ENCODE data around the gene KIAA1549. TPM values are rescaled to one million over a fixed set of nuclear protein-coding genes. Genes with fewer than 3 reads are reported as not detected.

Gene KIAA1549
- total and polyA plus RNA-seq, 2 donors: 1.6 to 4.6 TPM

- Histone ChIP-seq H3K4me3 (ENCODE audit: low read depth, low read length) (no peak overlapping the region), H3K4me1 (ENCODE audit: insufficient read depth) (no peaks in the 10 kb centered on the region), H3K36me3 (ENCODE audit: insufficient read depth) (no peaks in the 10 kb centered on the region), H3K27ac (ENCODE audit: low read depth) (no peak overlapping the region)
- no peak for DNase-seq (ENCODE audit: extremely low spot score)
- WGBS: 68% methylated on average over 17 of the region's 17 CpGs
Measured at GRCh38 chr7:138924501-138925225, 56.5 kb downstream of the KIAA1549 start.

- no peak for DNase-seq (ENCODE audit: extremely low spot score)
- WGBS: 97% methylated on average over 11 of the region's 11 CpGs
- Histone ChIP-seq H3K27ac (ENCODE audit: low read depth) (no peak overlapping the region), H3K36me3 (ENCODE audit: insufficient read depth) (no peaks in the 10 kb centered on the region), H3K4me1 (ENCODE audit: insufficient read depth) (no peaks in the 10 kb centered on the region), H3K4me3 (ENCODE audit: low read depth, low read length) (no peak overlapping the region)
Measured at GRCh38 chr7:138921277-138921676, 59.9 kb downstream of the KIAA1549 start.

- WGBS: 78% methylated on average over 5 of the region's 5 CpGs
- no peak overlapping the region for H3K4me3 ChIP-seq (ENCODE audit: low read depth, low read length)
- H3K4me1 ChIP-seq (ENCODE audit: insufficient read depth): no peaks in the 10 kb centered on the region
- no peaks in the 10 kb centered on the region for H3K36me3 ChIP-seq (ENCODE audit: insufficient read depth)
- no peak overlapping the region for H3K27ac ChIP-seq (ENCODE audit: low read depth)
- DNase-seq (ENCODE audit: extremely low spot score): no peak
Measured at GRCh38 chr7:138919911-138920310, 61.3 kb downstream of the KIAA1549 start.

- H3K4me1 ChIP-seq (ENCODE audit: insufficient read depth): no peaks in the 10 kb centered on the region
- no peak overlapping the region for H3K4me3 ChIP-seq (ENCODE audit: low read depth, low read length)
- 72% methylated on average over 9 of the region's 9 CpGs for WGBS
- no peak for DNase-seq (ENCODE audit: extremely low spot score)
- no peaks in the 10 kb centered on the region for H3K36me3 ChIP-seq (ENCODE audit: insufficient read depth)
- no peak overlapping the region for H3K27ac ChIP-seq (ENCODE audit: low read depth)
Measured at GRCh38 chr7:138919216-138919615, 62.0 kb downstream of the KIAA1549 start.

- Histone ChIP-seq H3K27ac (ENCODE audit: low read depth) (no peak overlapping the region), H3K4me3 (ENCODE audit: low read depth, low read length) (no peak overlapping the region), H3K4me1 (ENCODE audit: insufficient read depth) (no peaks in the 10 kb centered on the region), H3K36me3 (ENCODE audit: insufficient read depth) (no peaks in the 10 kb centered on the region)
- 95% methylated on average over 10 of the region's 10 CpGs for WGBS
- DNase-seq (ENCODE audit: extremely low spot score): no peak
Measured at GRCh38 chr7:138918756-138919155, 62.4 kb downstream of the KIAA1549 start.

- no peaks in the 10 kb centered on the region for H3K36me3 ChIP-seq (ENCODE audit: insufficient read depth)
- no peak overlapping the region for H3K27ac ChIP-seq (ENCODE audit: low read depth)
- H3K4me3 ChIP-seq (ENCODE audit: low read depth, low read length): no peak overlapping the region
Measured at GRCh38 chr7:138918176-138918575, 63.0 kb downstream of the KIAA1549 start.

GRCh38 chr7:138917771-138918170, 63.4 kb downstream of the KIAA1549 start:
- DNase-seq (ENCODE audit: extremely low spot score): no peak
- no peak overlapping the region for H3K27ac ChIP-seq (ENCODE audit: low read depth)
- WGBS: 96% methylated on average over 16 of the region's 16 CpGs
- H3K36me3 ChIP-seq (ENCODE audit: insufficient read depth): no peaks in the 10 kb centered on the region
- H3K4me3 ChIP-seq (ENCODE audit: low read depth, low read length): no peak overlapping the region
- H3K4me1 ChIP-seq (ENCODE audit: insufficient read depth): no peaks in the 10 kb centered on the region

More at GRCh38 chr7:138918176-138918575, 63.0 kb downstream of the KIAA1549 start:
- WGBS: 93% methylated on average over 13 of the region's 13 CpGs
- no peak for DNase-seq (ENCODE audit: extremely low spot score)
- no peaks in the 10 kb centered on the region for H3K4me1 ChIP-seq (ENCODE audit: insufficient read depth)

- H3K27ac ChIP-seq (ENCODE audit: low read depth): no peak overlapping the region
- H3K4me1 ChIP-seq (ENCODE audit: insufficient read depth): no peaks in the 10 kb centered on the region
- H3K4me3 ChIP-seq (ENCODE audit: low read depth, low read length): no peak overlapping the region
- H3K36me3 ChIP-seq (ENCODE audit: insufficient read depth): no peaks in the 10 kb centered on the region
- DNase-seq (ENCODE audit: extremely low spot score): no peak
- 92% methylated on average over 17 of the region's 17 CpGs for WGBS
Measured at GRCh38 chr7:138916731-138917130, 64.5 kb downstream of the KIAA1549 start.

- Histone ChIP-seq H3K36me3 (ENCODE audit: insufficient read depth) (no peaks in the 10 kb centered on the region), H3K4me3 (ENCODE audit: low read depth, low read length) (no peak overlapping the region), H3K4me1 (ENCODE audit: insufficient read depth) (no peaks in the 10 kb centered on the region), H3K27ac (ENCODE audit: low read depth) (no peak overlapping the region)
- 90% methylated on average over 6 of the region's 6 CpGs for WGBS
- no peak for DNase-seq (ENCODE audit: extremely low spot score)
Measured at GRCh38 chr7:138916275-138916674, 64.9 kb downstream of the KIAA1549 start.

- H3K36me3 ChIP-seq (ENCODE audit: insufficient read depth): no peaks in the 10 kb centered on the region
- H3K27ac ChIP-seq (ENCODE audit: low read depth): no peak overlapping the region
- 87% methylated on average over 2 of the region's 2 CpGs for WGBS
- H3K4me3 ChIP-seq (ENCODE audit: low read depth, low read length): no peak overlapping the region
- H3K4me1 ChIP-seq (ENCODE audit: insufficient read depth): no peaks in the 10 kb centered on the region
- no peak for DNase-seq (ENCODE audit: extremely low spot score)
Measured at GRCh38 chr7:138913783-138914182, 67.4 kb downstream of the KIAA1549 start.

- Histone ChIP-seq H3K4me1 (ENCODE audit: insufficient read depth) (no peaks in the 10 kb centered on the region), H3K27ac (ENCODE audit: low read depth) (no peak overlapping the region), H3K4me3 (ENCODE audit: low read depth, low read length) (no peak overlapping the region), H3K36me3 (ENCODE audit: insufficient read depth) (no peaks in the 10 kb centered on the region)
- DNase-seq (ENCODE audit: extremely low spot score): no peak
- 57% methylated on average over 6 of the region's 6 CpGs for WGBS
Measured at GRCh38 chr7:138911007-138911406, 70.2 kb downstream of the KIAA1549 start.

- H3K36me3 ChIP-seq (ENCODE audit: insufficient read depth): no peaks in the 10 kb centered on the region
- 58% methylated on average over 8 of the region's 8 CpGs for WGBS
- no peaks in the 10 kb centered on the region for H3K4me1 ChIP-seq (ENCODE audit: insufficient read depth)
- no peak overlapping the region for H3K4me3 ChIP-seq (ENCODE audit: low read depth, low read length)
- H3K27ac ChIP-seq (ENCODE audit: low read depth): no peak overlapping the region
- DNase-seq (ENCODE audit: extremely low spot score): no peak
Measured at GRCh38 chr7:138907850-138908249, 73.3 kb downstream of the KIAA1549 start.

- H3K4me1 ChIP-seq (ENCODE audit: insufficient read depth): no peaks in the 10 kb centered on the region
- 66% methylated on average over 5 of the region's 5 CpGs for whole genome bisulfite sequencing
- no peak overlapping the region for H3K27ac ChIP-seq (ENCODE audit: low read depth)
- no peak for DNase-seq (ENCODE audit: extremely low spot score)
- H3K36me3 ChIP-seq (ENCODE audit: insufficient read depth): no peaks in the 10 kb centered on the region
- H3K4me3 ChIP-seq (ENCODE audit: low read depth, low read length): no peak overlapping the region
Measured at GRCh38 chr7:138907201-138907847, 73.9 kb downstream of the KIAA1549 start.

GRCh38 chr7:138903859-138904435, 77.2 kb downstream of the KIAA1549 start:
- H3K4me1 ChIP-seq (ENCODE audit: insufficient read depth): no peaks in the 10 kb centered on the region
- H3K36me3 ChIP-seq (ENCODE audit: insufficient read depth): no peaks in the 10 kb centered on the region
- WGBS: 80% methylated on average over 14 of the region's 14 CpGs
- DNase-seq (ENCODE audit: extremely low spot score): no peak
- no peak overlapping the region for H3K4me3 ChIP-seq (ENCODE audit: low read depth, low read length)
- H3K27ac ChIP-seq (ENCODE audit: low read depth): no peak overlapping the region

Measured in urinary bladder (tissue), 4 donors.